Articular chondrocyte of knee joint (primary cell): Measurements from ENCODE around the gene WHAMM. TPM values are rescaled to one million over a fixed set of nuclear protein-coding genes. Genes with fewer than 3 reads are reported as not detected.

Source experiments
- total RNA-seq: library from RNA; depleted of rRNA; stranded (reverse); fragments of >200 nt; gene quantifications from 2 replicates; pipeline ENCODE4 v1.2.3, GENCODE V29; 2012

WHAMM gene, protein sequence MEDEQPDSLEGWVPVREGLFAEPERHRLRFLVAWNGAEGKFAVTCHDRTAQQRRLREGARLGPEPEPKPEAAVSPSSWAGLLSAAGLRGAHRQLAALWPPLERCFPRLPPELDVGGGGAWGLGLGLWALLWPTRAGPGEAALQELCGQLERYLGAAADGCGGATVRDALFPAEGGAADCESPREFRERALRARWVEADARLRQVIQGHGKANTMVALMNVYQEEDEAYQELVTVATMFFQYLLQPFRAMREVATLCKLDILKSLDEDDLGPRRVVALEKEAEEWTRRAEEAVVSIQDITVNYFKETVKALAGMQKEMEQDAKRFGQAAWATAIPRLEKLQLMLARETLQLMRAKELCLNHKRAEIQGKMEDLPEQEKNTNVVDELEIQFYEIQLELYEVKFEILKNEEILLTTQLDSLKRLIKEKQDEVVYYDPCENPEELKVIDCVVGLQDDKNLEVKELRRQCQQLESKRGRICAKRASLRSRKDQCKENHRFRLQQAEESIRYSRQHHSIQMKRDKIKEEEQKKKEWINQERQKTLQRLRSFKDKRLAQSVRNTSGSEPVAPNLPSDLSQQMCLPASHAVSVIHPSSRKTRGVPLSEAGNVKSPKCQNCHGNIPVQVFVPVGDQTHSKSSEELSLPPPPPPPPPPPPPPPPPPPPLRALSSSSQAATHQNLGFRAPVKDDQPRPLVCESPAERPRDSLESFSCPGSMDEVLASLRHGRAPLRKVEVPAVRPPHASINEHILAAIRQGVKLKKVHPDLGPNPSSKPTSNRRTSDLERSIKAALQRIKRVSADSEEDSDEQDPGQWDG
- total RNA-seq: 7.4 and 7.6 TPM in 2 replicates

DNA sequence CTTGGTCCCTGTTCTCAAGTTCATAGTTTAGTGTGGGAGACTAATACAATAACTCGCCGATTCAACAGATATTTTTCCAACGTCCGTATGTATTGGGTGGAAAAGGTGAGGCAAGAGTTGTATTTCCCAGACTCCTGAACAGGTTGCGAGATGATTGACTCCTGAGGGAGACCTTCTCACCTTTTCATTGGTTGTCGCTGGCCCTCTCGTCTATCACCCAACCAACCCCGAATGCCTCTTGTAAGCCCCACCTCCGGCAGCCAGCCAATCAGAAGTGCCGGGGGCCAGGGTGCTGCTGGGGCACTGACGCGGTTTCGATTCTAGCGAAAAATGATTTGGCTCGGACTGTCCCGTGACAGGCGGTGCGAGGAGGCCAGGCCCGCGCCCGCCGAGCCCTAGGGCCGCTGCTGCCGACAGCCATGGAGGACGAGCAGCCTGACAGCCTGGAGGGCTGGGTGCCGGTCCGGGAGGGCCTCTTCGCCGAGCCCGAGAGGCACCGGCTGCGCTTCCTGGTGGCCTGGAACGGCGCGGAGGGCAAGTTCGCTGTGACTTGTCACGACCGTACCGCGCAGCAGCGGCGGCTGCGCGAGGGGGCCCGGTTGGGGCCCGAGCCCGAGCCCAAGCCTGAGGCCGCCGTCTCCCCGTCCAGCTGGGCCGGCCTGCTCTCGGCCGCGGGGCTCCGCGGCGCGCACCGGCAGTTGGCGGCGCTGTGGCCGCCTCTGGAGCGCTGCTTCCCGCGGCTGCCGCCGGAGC lies at the start of gene WHAMM:
TSS of gene WHAMM (plus strand) at position 321 of the 753 bp plus-strand sequence. CDS start at position 420, 99 bp downstream.

DNA sequence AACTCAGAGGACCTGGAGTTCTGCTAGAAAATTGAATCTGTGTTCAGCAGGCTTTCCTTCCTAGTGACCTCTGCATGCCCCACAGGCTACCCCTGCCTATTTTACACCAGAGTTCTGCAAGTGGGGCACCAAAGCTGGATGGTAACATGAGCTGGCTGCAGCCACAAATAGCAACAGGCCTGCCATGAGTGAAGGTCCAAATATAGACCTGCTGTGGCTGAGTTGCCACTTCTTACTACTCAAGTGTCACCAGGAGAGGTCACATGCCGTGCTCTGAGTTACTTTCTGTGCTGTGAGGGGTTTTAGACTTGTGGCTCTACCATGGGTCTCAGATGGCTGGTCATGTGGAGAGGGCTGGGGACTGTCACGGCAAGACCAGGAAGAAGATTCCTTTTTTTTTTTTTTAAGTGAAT lies 3.4 kb upstream of the WHAMM start, which contains the start of gene FSD2:
TSS of gene FSD2 (minus strand) at position 76 of the 413 bp plus-strand sequence. CDS start 18,679 bp downstream, outside the sequence.

Other genes starting within 250 kb of the WHAMM start
- 30.2 and 36.4 TPM in 2 replicates for gene CPEB1, start 162.3 kb upstream of the WHAMM start, total RNA-seq
- 1.0 and 1.4 TPM in 2 replicates for gene AP3B2, start 99.8 kb upstream of the WHAMM start, total RNA-seq
- gene FSD2, start 3.6 kb upstream of the WHAMM start, total RNA-seq: under 0.01 TPM in 1 of 2 replicates, not detected in the other
- 6.8 and 10.7 TPM in 2 replicates for gene HOMER2, start 143.1 kb downstream of the WHAMM start, total RNA-seq
- gene RAMAC, start 176.6 kb downstream of the WHAMM start, total RNA-seq: 26.3 and 32.1 TPM in 2 replicates
- gene C15orf40, start 202.0 kb downstream of the WHAMM start, total RNA-seq: 8.2 and 9.4 TPM in 2 replicates